ENCODE data around the gene CCDC106.

CCDC106 gene

GRCh38 chr19:55652311-55653128, 4.5 kb downstream of the CCDC106 start:
- TF ChIP-seq CTCF (IDR thresholded peaks at IDR 0.05) = no peak
- Histone ChIP-seq H3K27ac (no peak overlapping the region), H2AFZ (no peak overlapping the region), H3K9me3 (ENCODE audit: control insufficient read depth, low read length) (no peaks in the 10 kb centered on the region), H3K4me2 (ENCODE audit: low read length) (no peak overlapping the region), H3K27me3 (ENCODE audit: control insufficient read depth, insufficient read depth, low read length) (no peaks in the 10 kb centered on the region), H3K4me3 (ENCODE audit: low read depth, low read length) (no peak overlapping the region), H3K9ac (no peak overlapping the region), H3K4me1 (peaks cover 20% of the 10 kb centered on the region), H3K36me3 (ENCODE audit: control insufficient read depth, insufficient read depth, low read length) (no peaks in the 10 kb centered on the region), H3K79me2 (peaks cover 24% of the 10 kb centered on the region)

- Histone ChIP-seq H3K4me2 (ENCODE audit: low read length) (peak overlapping the region; percentile 99), H3K36me3 (ENCODE audit: control insufficient read depth, insufficient read depth, low read length) (no peaks in the 10 kb centered on the region), H3K4me1 (peaks cover 23% of the 10 kb centered on the region), H3K27me3 (ENCODE audit: control insufficient read depth, insufficient read depth, low read length) (no peaks in the 10 kb centered on the region), H3K27ac (peak overlapping the region; percentile 97), H3K9me3 (ENCODE audit: control insufficient read depth, low read length) (no peaks in the 10 kb centered on the region), H3K4me3 (ENCODE audit: low read depth, low read length) (peak overlapping the region; percentile 100), H3K9ac (peak overlapping the region; percentile 46), H2AFZ (peak overlapping the region; percentile 44), H3K79me2 (peaks cover 36% of the 10 kb centered on the region)
- TF ChIP-seq CTCF (IDR thresholded peaks at IDR 0.05) = peak; percentile 99
Observed at GRCh38 chr19:55653651-55654322, 5.8 kb downstream of the CCDC106 start.

GRCh38 chr19:55654323-55654867, 6.4 kb downstream of the CCDC106 start:
- peaks cover 23% of the 10 kb centered on the region for H3K4me1 ChIP-seq
- H3K79me2 ChIP-seq = peaks cover 42% of the 10 kb centered on the region
- H3K27ac ChIP-seq = peak overlapping the region; percentile 97
- no peaks in the 10 kb centered on the region for H3K36me3 ChIP-seq (ENCODE audit: control insufficient read depth, insufficient read depth, low read length)
- no peaks in the 10 kb centered on the region for H3K9me3 ChIP-seq (ENCODE audit: control insufficient read depth, low read length)
- TF ChIP-seq CTCF (IDR thresholded peaks at IDR 0.05) = no peak
- peak overlapping the region; percentile 46 for H3K9ac ChIP-seq
- H3K4me3 ChIP-seq (ENCODE audit: low read depth, low read length) = peak overlapping the region; percentile 100
- peak overlapping the region; percentile 99 for H3K4me2 ChIP-seq (ENCODE audit: low read length)
- peak overlapping the region; percentile 44 for H2AFZ ChIP-seq
- H3K27me3 ChIP-seq (ENCODE audit: control insufficient read depth, insufficient read depth, low read length) = no peaks in the 10 kb centered on the region

- Histone ChIP-seq H3K4me1 (peaks cover 23% of the 10 kb centered on the region), H3K4me3 (ENCODE audit: low read depth, low read length) (peak within 1 kb of the TSS; percentile 100), H3K9ac (peak within 1 kb of the TSS; percentile 94), H3K27ac (peak within 1 kb of the TSS; percentile 97), H3K36me3 (ENCODE audit: control insufficient read depth, insufficient read depth, low read length) (no peaks in the 10 kb centered on the region), H2AFZ (peak within 1 kb of the TSS; percentile 71), H3K4me2 (ENCODE audit: low read length) (peak within 1 kb of the TSS; percentile 99), H3K9me3 (ENCODE audit: control insufficient read depth, low read length) (no peaks in the 10 kb centered on the region), H3K79me2 (peaks cover 49% of the 10 kb centered on the region), H3K27me3 (ENCODE audit: control insufficient read depth, insufficient read depth, low read length) (no peaks in the 10 kb centered on the region)
- TF ChIP-seq CTCF (IDR thresholded peaks at IDR 0.05) = no peak
Observed at GRCh38 chr19:55654868-55655647, 7.0 kb downstream of the CCDC106 start, which contains the start of gene U2AF2. Gene U2AF2 (plus strand): TSS chr19:55655035. CDS start chr19:55655105, 70 bp downstream.
